ENCODE data around the gene ASIC4. TPM values are rescaled to one million over a fixed set of nuclear protein-coding genes. Genes with fewer than 3 reads are reported as not detected.

The ASIC4 gene
- total and polyA plus RNA-seq, 9 of the 15 experiments (the other 6 are each of a cell fraction or from before 2014, with no cell fraction given): 0.07 to 19.2 (median 4.8) TPM

DNA sequence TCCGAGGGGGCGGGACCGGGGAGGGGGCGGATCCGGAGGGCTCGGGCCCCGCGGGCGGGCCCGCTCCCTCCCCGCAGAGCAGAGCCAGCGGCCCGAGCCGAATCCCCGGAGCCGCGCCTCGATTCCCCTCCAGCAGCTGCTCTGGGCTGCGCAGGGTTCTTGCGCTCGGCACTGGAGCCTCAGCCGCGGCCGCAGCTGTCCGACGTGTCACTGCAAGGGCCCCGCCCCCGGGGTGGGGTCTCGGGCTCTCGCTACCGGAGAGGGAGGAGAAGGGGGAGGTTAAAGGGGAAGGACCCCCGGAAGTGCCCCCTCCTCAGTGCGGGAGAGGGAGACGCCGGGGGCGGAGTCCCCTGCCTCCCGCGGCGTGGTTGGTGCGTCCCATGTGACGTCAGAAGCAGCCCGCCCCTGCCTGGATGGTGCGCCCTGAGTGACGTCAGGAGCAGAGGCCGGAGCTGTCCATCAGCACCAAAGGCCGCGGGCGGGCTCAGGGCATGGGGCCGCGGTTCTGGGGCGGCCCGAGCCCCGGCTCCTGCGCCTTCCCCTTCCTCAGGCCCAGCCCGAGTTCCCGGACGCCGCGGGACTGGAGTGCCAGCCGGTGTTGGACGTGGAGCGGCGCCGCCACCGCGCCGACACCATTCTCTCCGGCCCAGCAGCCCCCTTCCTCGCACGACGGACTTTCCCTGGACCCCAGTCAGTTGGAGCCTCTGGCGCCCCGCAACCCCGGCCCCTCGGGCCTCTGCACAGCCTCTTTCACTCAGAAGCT lies 29.5 kb downstream of the ASIC4 start, which contains the start of the genes CHPF and TMEM198 (continued):
- no peak for TF ChIP-seq ATF6 (CRISPR knock-in tag; IDR thresholded peaks at IDR 0.05)
- TF ChIP-seq PRPF4 (IDR thresholded peaks at IDR 0.05; ENCODE audit: insufficient read depth, low read depth, low read length, poor library complexity, severe bottlenecking): no peak
- TF ChIP-seq ZNF655 (CRISPR knock-in tag; IDR thresholded peaks at IDR 0.05): no peak
- TF ChIP-seq TBL1XR1 (IDR thresholded peaks at IDR 0.05; ENCODE audit: low read length in 2 of 2): peak in 1 of 2 experiments; percentile 62; a peak in 2 of 4 replicates
- TF ChIP-seq MAZ (CRISPR knock-in tag; conservative IDR thresholded peaks at IDR 0.05 in 1 of 2, IDR thresholded peaks at IDR 0.05 in 1 of 2): peak; percentile 93 to 99
- TF ChIP-seq, protein P1, sequence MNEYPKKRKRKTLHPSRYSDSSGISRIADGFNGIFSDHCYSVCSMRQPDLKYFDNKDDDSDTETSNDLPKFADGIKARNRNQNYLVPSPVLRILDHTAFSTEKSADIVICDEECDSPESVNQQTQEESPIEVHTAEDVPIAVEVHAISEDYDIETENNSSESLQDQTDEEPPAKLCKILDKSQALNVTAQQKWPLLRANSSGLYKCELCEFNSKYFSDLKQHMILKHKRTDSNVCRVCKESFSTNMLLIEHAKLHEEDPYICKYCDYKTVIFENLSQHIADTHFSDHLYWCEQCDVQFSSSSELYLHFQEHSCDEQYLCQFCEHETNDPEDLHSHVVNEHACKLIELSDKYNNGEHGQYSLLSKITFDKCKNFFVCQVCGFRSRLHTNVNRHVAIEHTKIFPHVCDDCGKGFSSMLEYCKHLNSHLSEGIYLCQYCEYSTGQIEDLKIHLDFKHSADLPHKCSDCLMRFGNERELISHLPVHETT (CRISPR knock-in tag; conservative IDR thresholded peaks at IDR 0.05 in 1 of 2, IDR thresholded peaks at IDR 0.05 in 1 of 2): peak in 1 of 2 experiments; percentile 76; a peak in 2 of 4 replicates
- TF ChIP-seq ZNF3 (CRISPR knock-in tag; IDR thresholded peaks at IDR 0.05): no peak
- peak; percentile 94 for TF ChIP-seq GABPB1 (CRISPR knock-in tag; IDR thresholded peaks at IDR 0.05)
- no peak for TF ChIP-seq BRF1 (IDR thresholded peaks at IDR 0.05; ENCODE audit: borderline replicate concordance, extremely low read depth, insufficient read length)
- no peak for TF ChIP-seq MYBL2 (IDR thresholded peaks at IDR 0.05; ENCODE audit: low read depth)
- no peak for TF ChIP-seq MYBL2 (CRISPR knock-in tag; IDR thresholded peaks at IDR 0.05; ENCODE audit: borderline replicate concordance)
- TF ChIP-seq, protein P2, sequence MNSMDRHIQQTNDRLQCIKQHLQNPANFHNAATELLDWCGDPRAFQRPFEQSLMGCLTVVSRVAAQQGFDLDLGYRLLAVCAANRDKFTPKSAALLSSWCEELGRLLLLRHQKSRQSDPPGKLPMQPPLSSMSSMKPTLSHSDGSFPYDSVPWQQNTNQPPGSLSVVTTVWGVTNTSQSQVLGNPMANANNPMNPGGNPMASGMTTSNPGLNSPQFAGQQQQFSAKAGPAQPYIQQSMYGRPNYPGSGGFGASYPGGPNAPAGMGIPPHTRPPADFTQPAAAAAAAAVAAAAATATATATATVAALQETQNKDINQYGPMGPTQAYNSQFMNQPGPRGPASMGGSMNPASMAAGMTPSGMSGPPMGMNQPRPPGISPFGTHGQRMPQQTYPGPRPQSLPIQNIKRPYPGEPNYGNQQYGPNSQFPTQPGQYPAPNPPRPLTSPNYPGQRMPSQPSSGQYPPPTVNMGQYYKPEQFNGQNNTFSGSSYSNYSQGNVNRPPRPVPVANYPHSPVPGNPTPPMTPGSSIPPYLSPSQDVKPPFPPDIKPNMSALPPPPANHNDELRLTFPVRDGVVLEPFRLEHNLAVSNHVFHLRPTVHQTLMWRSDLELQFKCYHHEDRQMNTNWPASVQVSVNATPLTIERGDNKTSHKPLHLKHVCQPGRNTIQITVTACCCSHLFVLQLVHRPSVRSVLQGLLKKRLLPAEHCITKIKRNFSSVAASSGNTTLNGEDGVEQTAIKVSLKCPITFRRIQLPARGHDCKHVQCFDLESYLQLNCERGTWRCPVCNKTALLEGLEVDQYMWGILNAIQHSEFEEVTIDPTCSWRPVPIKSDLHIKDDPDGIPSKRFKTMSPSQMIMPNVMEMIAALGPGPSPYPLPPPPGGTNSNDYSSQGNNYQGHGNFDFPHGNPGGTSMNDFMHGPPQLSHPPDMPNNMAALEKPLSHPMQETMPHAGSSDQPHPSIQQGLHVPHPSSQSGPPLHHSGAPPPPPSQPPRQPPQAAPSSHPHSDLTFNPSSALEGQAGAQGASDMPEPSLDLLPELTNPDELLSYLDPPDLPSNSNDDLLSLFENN (IDR thresholded peaks at IDR 0.05; ENCODE audit: low read depth in 2 of 2, low read length in 2 of 2): no peak; a peak in 1 of 4 replicates
- peak; percentile 86 for TF ChIP-seq MIER1 (IDR thresholded peaks at IDR 0.05; ENCODE audit: low read depth)
- peak in 1 of 2 experiments; percentile 77; a peak in 2 of 4 replicates for TF ChIP-seq FOXK2 (conservative IDR thresholded peaks at IDR 0.05 in 1 of 2, IDR thresholded peaks at IDR 0.05 in 1 of 2; ENCODE audit: low read depth in 2 of 2)
- no peak for TF ChIP-seq RBM34 (IDR thresholded peaks at IDR 0.05; ENCODE audit: borderline replicate concordance, insufficient read depth, low read length)

Data from K562 (cell line).